Measurements from ENCODE around the gene ZNF521.

ZNF521 gene

DNA sequence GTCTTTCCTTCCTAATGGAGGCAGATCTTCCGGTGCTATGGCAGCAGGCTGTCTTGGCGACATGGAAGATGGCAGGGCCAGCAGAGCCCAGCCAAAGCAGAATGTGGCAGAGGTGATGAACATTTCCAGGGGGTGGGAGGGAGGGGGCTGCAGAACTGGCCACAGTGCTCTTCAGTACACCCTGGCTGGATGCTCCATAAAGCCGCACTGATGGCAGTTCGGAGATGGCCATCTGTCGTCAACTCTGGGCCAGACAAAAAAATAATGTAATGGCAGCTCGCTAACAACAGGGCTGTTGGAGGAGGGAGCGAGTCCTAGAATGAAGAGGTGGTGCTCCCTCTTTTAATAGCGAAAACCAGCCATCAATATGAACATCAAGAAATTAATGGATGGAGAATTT lies 271.0 kb downstream of the ZNF521 start:
- Histone ChIP-seq H4K8ac (ENCODE audit: low read depth, low read length) (no peak overlapping the region), H3K23ac (ENCODE audit: low read depth, low read length, poor library complexity) (no peak overlapping the region), H3K18ac (ENCODE audit: low read length) (no peak overlapping the region), H4K91ac (ENCODE audit: low read depth, low read length, poor library complexity) (no peak overlapping the region), H3K14ac (ENCODE audit: low read length) (no peak overlapping the region), H2BK5ac (ENCODE audit: low read length) (no peak overlapping the region), H3K4me3 (ENCODE audit: low read length in 2 of 2) (no peak overlapping the region), H2AK5ac (ENCODE audit: low read depth, low read length) (no peak overlapping the region), H3K27ac (replicated peaks; ENCODE audit: low read length) (no peak overlapping the region), H3K9me3 (replicated peaks in 1 of 2; ENCODE audit: control insufficient read depth in 2 of 2, insufficient read depth in 1 of 2, low read depth in 1 of 2, low read length in 2 of 2) (no peaks in the 10 kb centered on the region), H2BK12ac (ENCODE audit: low read length) (no peak overlapping the region), H2BK15ac (ENCODE audit: low read length) (no peak overlapping the region), H2BK120ac (ENCODE audit: low read depth, low read length) (no peak overlapping the region), H3K36me3 (replicated peaks in 1 of 2; ENCODE audit: control insufficient read depth in 2 of 2, insufficient read depth in 2 of 2, low read length in 2 of 2) (peaks cover 0 to 71% of the 10 kb centered on the region in 2 donors), H3K9ac (ENCODE audit: low read depth, low read length, poor library complexity) (no peak overlapping the region), H3K4me1 (ENCODE audit: control insufficient read depth in 2 of 2, insufficient read depth in 1 of 2, low read depth in 1 of 2, low read length in 2 of 2) (peaks cover 18 to 22% of the 10 kb centered on the region in 2 donors), H3K4ac (ENCODE audit: low read length) (no peak overlapping the region), H2AFZ (ENCODE audit: low read length) (no peak overlapping the region), H3K79me1 (ENCODE audit: low read depth, low read length) (peaks cover 2% of the 10 kb centered on the region), H3K4me2 (ENCODE audit: insufficient read depth, low read length, poor library complexity, severe bottlenecking) (no peak overlapping the region), H3K27me3 (ENCODE audit: control insufficient read depth in 3 of 3, insufficient read depth in 3 of 3, low read depth in 1 of 3, low read length in 3 of 3) (no peaks in the 10 kb centered on the region)
- WGBS, 2 donors (ENCODE audit: extremely low coverage in 2 of 2, insufficient read length in 2 of 2, insufficient replicate concordance in 1 of 2) = no CpG with 5 or more reads among the region's 8 CpGs
- no peak for DNase-seq (ENCODE audit: low spot score)

DNA sequence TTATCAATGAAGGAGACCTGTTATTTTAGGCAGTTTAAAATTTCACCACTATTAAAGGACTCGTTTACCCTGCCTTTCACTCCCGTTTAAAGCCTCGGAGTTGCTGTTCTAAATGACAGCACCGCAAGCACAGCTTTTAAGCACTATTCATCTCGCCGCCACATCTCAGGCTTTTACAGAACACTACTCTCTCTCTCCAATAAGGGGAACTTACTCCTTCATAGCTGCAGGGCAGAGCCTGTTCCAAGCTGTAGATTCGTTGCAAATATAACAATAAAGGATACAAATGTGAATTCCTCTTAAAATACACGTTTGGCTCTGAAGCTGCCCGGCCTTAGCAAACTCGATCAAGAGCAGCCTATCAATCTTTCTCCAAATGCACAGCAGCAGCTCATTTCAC lies 271.8 kb downstream of the ZNF521 start:
- DNase-seq (ENCODE audit: low spot score) = no peak
- Histone ChIP-seq H2BK12ac (ENCODE audit: low read length) (no peak overlapping the region), H3K4me2 (ENCODE audit: insufficient read depth, low read length, poor library complexity, severe bottlenecking) (no peak overlapping the region), H3K27me3 (ENCODE audit: control insufficient read depth in 3 of 3, insufficient read depth in 3 of 3, low read depth in 1 of 3, low read length in 3 of 3) (no peaks in the 10 kb centered on the region), H3K36me3 (replicated peaks in 1 of 2; ENCODE audit: control insufficient read depth in 2 of 2, insufficient read depth in 2 of 2, low read length in 2 of 2) (peaks cover 0 to 63% of the 10 kb centered on the region in 2 donors), H3K9me3 (replicated peaks in 1 of 2; ENCODE audit: control insufficient read depth in 2 of 2, insufficient read depth in 1 of 2, low read depth in 1 of 2, low read length in 2 of 2) (no peaks in the 10 kb centered on the region), H2BK120ac (ENCODE audit: low read depth, low read length) (no peak overlapping the region), H3K9ac (ENCODE audit: low read depth, low read length, poor library complexity) (no peak overlapping the region), H2BK15ac (ENCODE audit: low read length) (no peak overlapping the region), H2BK5ac (ENCODE audit: low read length) (no peak overlapping the region), H4K8ac (ENCODE audit: low read depth, low read length) (no peak overlapping the region), H3K79me1 (ENCODE audit: low read depth, low read length) (peaks cover 2% of the 10 kb centered on the region), H3K18ac (ENCODE audit: low read length) (no peak overlapping the region), H2AFZ (ENCODE audit: low read length) (no peak overlapping the region), H3K14ac (ENCODE audit: low read length) (no peak overlapping the region), H2AK5ac (ENCODE audit: low read depth, low read length) (no peak overlapping the region), H3K4me3 (ENCODE audit: low read length in 2 of 2) (no peak overlapping the region), H4K91ac (ENCODE audit: low read depth, low read length, poor library complexity) (no peak overlapping the region), H3K27ac (replicated peaks; ENCODE audit: low read length) (peak overlapping the region; percentile 20), H3K4ac (ENCODE audit: low read length) (no peak overlapping the region), H3K23ac (ENCODE audit: low read depth, low read length, poor library complexity) (no peak overlapping the region), H3K4me1 (ENCODE audit: control insufficient read depth in 2 of 2, insufficient read depth in 1 of 2, low read depth in 1 of 2, low read length in 2 of 2) (peaks cover 25 to 30% of the 10 kb centered on the region in 2 donors)
- no CpG with 5 or more reads among the region's 10 CpGs for WGBS, 2 donors (ENCODE audit: extremely low coverage in 2 of 2, insufficient read length in 2 of 2, insufficient replicate concordance in 1 of 2)

DNA sequence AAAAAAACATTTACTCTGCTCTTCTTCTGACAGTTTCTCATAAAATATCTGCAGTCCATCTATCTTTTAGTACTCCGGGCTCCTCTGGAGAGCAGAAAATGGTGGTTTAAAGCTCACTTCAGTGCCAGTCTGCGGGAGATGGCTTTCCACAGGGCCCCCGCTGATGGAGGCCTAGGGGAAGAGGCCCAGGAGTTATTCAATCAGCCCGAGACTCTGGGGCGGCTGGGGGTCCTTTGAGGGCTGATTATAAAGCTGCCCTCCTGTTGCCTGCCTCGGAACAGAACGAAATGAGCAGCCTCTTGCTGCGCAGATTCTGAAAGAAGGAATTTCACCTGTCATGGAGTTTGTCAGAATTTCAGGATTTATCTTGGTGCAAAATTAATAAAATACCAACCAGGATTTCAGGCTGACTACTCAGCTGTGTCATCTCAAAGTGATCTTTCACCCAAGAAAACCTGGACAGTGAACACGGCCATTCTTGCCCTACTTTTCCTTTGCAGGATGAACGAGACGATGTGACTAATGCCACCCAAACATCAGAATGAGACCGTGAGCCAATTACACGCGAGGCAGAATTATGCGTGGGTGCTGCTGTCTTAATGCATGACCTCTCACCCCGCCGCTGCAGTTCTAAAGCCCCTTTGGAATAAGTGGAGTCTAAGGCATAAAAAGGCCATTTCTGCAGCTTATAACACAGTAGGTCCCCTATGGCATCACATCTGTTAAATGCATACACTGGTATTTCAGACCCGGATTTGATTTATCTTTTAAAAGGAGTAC lies 273.8 kb downstream of the ZNF521 start:
- Histone ChIP-seq H3K23ac (ENCODE audit: low read depth, low read length, poor library complexity) (no peak overlapping the region), H3K4ac (ENCODE audit: low read length) (no peak overlapping the region), H3K79me1 (ENCODE audit: low read depth, low read length) (peaks cover 2% of the 10 kb centered on the region), H2BK5ac (ENCODE audit: low read length) (no peak overlapping the region), H3K36me3 (replicated peaks in 1 of 2; ENCODE audit: control insufficient read depth in 2 of 2, insufficient read depth in 2 of 2, low read length in 2 of 2) (peaks cover 0 to 45% of the 10 kb centered on the region in 2 donors), H3K18ac (ENCODE audit: low read length) (no peak overlapping the region), H3K4me2 (ENCODE audit: insufficient read depth, low read length, poor library complexity, severe bottlenecking) (no peak overlapping the region), H4K91ac (ENCODE audit: low read depth, low read length, poor library complexity) (no peak overlapping the region), H2AFZ (ENCODE audit: low read length) (no peak overlapping the region), H3K4me1 (ENCODE audit: control insufficient read depth in 2 of 2, insufficient read depth in 1 of 2, low read depth in 1 of 2, low read length in 2 of 2) (peaks cover 33 to 51% of the 10 kb centered on the region in 2 donors), H3K27me3 (ENCODE audit: control insufficient read depth in 3 of 3, insufficient read depth in 3 of 3, low read depth in 1 of 3, low read length in 3 of 3) (no peaks in the 10 kb centered on the region), H3K14ac (ENCODE audit: low read length) (no peak overlapping the region), H2BK15ac (ENCODE audit: low read length) (no peak overlapping the region), H3K4me3 (ENCODE audit: low read length in 2 of 2) (no peak overlapping the region), H2BK120ac (ENCODE audit: low read depth, low read length) (no peak overlapping the region), H3K9ac (ENCODE audit: low read depth, low read length, poor library complexity) (no peak overlapping the region), H3K27ac (replicated peaks; ENCODE audit: low read length) (peak overlapping the region; percentile 24), H4K8ac (ENCODE audit: low read depth, low read length) (no peak overlapping the region), H3K9me3 (replicated peaks in 1 of 2; ENCODE audit: control insufficient read depth in 2 of 2, insufficient read depth in 1 of 2, low read depth in 1 of 2, low read length in 2 of 2) (no peaks in the 10 kb centered on the region), H2AK5ac (ENCODE audit: low read depth, low read length) (no peak overlapping the region), H2BK12ac (ENCODE audit: low read length) (no peak overlapping the region)
- peak; percentile 39 for DNase-seq (ENCODE audit: low spot score)
- no CpG with 5 or more reads among the region's 18 CpGs for WGBS, 2 donors (ENCODE audit: extremely low coverage in 2 of 2, insufficient read length in 2 of 2, insufficient replicate concordance in 1 of 2)

DNA sequence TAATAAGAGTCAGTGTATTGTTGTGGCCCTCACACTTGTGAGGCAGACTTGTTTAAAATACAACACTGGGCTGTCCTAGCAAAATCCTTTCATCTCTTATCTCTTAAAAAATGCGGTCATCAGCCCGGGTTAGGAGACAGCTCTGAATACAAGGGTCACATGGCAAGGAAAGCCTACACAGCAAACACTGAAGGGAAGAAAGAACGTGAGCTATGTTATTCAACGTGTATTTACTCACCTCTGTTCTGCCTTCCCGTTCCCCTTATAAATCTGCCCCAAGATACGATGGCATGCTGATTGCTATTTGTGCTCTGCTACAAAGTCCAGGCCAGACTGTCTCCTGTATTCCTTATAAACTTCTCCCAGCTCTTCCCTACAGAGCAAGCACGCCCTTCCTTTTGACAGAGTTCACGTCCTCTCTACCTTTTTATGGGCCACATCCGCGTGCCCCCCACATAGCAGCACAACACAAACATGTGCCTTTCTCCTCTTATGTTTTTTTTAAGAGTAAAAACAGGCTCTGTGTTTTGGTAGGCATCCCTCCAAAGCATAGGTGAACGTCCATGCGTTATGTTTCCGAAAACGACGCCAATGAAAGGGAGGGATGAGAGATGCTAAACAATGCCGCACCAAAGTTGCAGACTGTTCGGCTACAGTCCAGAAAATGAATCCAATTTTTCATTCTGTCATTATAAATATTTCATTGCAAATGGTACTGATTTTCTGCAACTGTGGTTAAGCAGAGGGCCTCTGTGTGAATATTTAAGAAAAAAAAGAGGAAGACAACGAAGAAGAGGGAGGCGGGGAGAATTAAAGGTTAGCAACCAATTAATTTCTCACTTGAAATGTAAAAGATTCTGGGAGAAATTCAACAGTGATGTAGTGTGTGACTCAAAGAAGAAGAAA lies 274.7 kb downstream of the ZNF521 start:
- no CpG with 5 or more reads among the region's 19 CpGs for WGBS, 2 donors (ENCODE audit: extremely low coverage in 2 of 2, insufficient read length in 2 of 2, insufficient replicate concordance in 1 of 2)
- Histone ChIP-seq H4K91ac (ENCODE audit: low read depth, low read length, poor library complexity) (no peak overlapping the region), H3K9me3 (replicated peaks in 1 of 2; ENCODE audit: control insufficient read depth in 2 of 2, insufficient read depth in 1 of 2, low read depth in 1 of 2, low read length in 2 of 2) (no peaks in the 10 kb centered on the region), H3K9ac (ENCODE audit: low read depth, low read length, poor library complexity) (no peak overlapping the region), H4K8ac (ENCODE audit: low read depth, low read length) (no peak overlapping the region), H3K79me1 (ENCODE audit: low read depth, low read length) (peaks cover 2% of the 10 kb centered on the region), H3K4me3 (ENCODE audit: low read length in 2 of 2) (no peak overlapping the region), H2BK5ac (ENCODE audit: low read length) (no peak overlapping the region), H2AK5ac (ENCODE audit: low read depth, low read length) (no peak overlapping the region), H3K4me1 (ENCODE audit: control insufficient read depth in 2 of 2, insufficient read depth in 1 of 2, low read depth in 1 of 2, low read length in 2 of 2) (peaks cover 34 to 55% of the 10 kb centered on the region in 2 donors), H2BK120ac (ENCODE audit: low read depth, low read length) (no peak overlapping the region), H2BK12ac (ENCODE audit: low read length) (no peak overlapping the region), H2AFZ (ENCODE audit: low read length) (no peak overlapping the region), H3K27me3 (ENCODE audit: control insufficient read depth in 3 of 3, insufficient read depth in 3 of 3, low read depth in 1 of 3, low read length in 3 of 3) (no peaks in the 10 kb centered on the region), H2BK15ac (ENCODE audit: low read length) (no peak overlapping the region), H3K18ac (ENCODE audit: low read length) (no peak overlapping the region), H3K4me2 (ENCODE audit: insufficient read depth, low read length, poor library complexity, severe bottlenecking) (no peak overlapping the region), H3K23ac (ENCODE audit: low read depth, low read length, poor library complexity) (no peak overlapping the region), H3K27ac (replicated peaks; ENCODE audit: low read length) (peak overlapping the region; percentile 74), H3K4ac (ENCODE audit: low read length) (no peak overlapping the region), H3K36me3 (replicated peaks in 1 of 2; ENCODE audit: control insufficient read depth in 2 of 2, insufficient read depth in 2 of 2, low read length in 2 of 2) (peaks cover 0 to 40% of the 10 kb centered on the region in 2 donors), H3K14ac (ENCODE audit: low read length) (no peak overlapping the region)
- peak; percentile 50 for DNase-seq (ENCODE audit: low spot score)
